Esophagus (tissue), 2 donors: Measurements from ENCODE around the gene THTPA. TPM values are rescaled to one million over a fixed set of nuclear protein-coding genes. Genes with fewer than 3 reads are reported as not detected.

Source experiments
- H3K27ac ChIP-seq, 2 donors: one replicate each; pipeline ENCODE4 v1.5.1; 2013; ENCODE audit warnings: low read depth in 2 of 2, mild to moderate bottlenecking in 2 of 2, inconsistent platforms in 1 of 2, low read length in 1 of 2, moderate library complexity in 1 of 2
- H3K27me3 ChIP-seq, 2 donors: one replicate each; pipeline ENCODE4 v1.6.1; 2013; ENCODE audit warnings: low read length in 2 of 2, control low read depth in 1 of 2, mild to moderate bottlenecking in 1 of 2; ENCODE audit not compliant: insufficient read depth in 2 of 2, control insufficient read depth in 1 of 2
- H3K36me3 ChIP-seq, 2 donors: one replicate each; pipeline ENCODE4 v1.6.1; 2013; ENCODE audit warnings: low read length in 1 of 2; ENCODE audit not compliant: control insufficient read depth in 2 of 2, insufficient read depth in 2 of 2
- H3K4me1 ChIP-seq, 2 donors: one replicate each; pipeline ENCODE4 v1.6.1; 2013; ENCODE audit warnings: low read length in 1 of 2; ENCODE audit not compliant: control insufficient read depth in 2 of 2, insufficient read depth in 2 of 2
- H3K4me3 ChIP-seq, 2 donors: one replicate each; pipeline ENCODE4 v1.5.1; 2013; ENCODE audit warnings: low read length in 2 of 2, mild to moderate bottlenecking in 2 of 2, low read depth in 1 of 2, moderate library complexity in 1 of 2
- H3K9me3 ChIP-seq, 2 donors: one replicate each; pipeline ENCODE4 v1.6.1; 2013; ENCODE audit warnings: mild to moderate bottlenecking in 2 of 2, low read depth in 1 of 2, low read length in 1 of 2, moderate library complexity in 1 of 2; ENCODE audit not compliant: control insufficient read depth in 2 of 2, insufficient read depth in 1 of 2
- WGBS, 2 donors: extraction: QIAGEN DNeasy Blood & Tissue Kit; methylation state at CpG; one replicate each; pipeline ENCODE4 v1.1.7; 2013; 5-methylcytosine and 5-hydroxymethylcytosine counted together
- polyA plus RNA-seq, 2 donors: library from polyadenylated mRNA; stranded (reverse); fragments of 200-250 nt; gene quantifications; one replicate each; pipeline ENCODE4 v1.2.3, GENCODE V29; 2013
- donor health status: healthy with polysubstance abuse.
- donor health status: Bipolar disorder and iron deficiency.

Gene THTPA
- polyA plus RNA-seq, 2 donors = 7.8 to 8.3 TPM

- Histone ChIP-seq H3K27me3 (no peaks in the 10 kb centered on the region), H3K36me3 (no peaks in the 10 kb centered on the region), H3K4me3 (no peak overlapping the region), H3K27ac (no peak overlapping the region), H3K4me1 (no peaks in the 10 kb centered on the region), H3K9me3 (no peaks in the 10 kb centered on the region)
- 86 to 87% methylated on average over 20 of the region's 20 CpGs for WGBS, 2 donors
Measured at GRCh38 chr14:23521785-23522640, 34.1 kb upstream of the THTPA start.

DNA sequence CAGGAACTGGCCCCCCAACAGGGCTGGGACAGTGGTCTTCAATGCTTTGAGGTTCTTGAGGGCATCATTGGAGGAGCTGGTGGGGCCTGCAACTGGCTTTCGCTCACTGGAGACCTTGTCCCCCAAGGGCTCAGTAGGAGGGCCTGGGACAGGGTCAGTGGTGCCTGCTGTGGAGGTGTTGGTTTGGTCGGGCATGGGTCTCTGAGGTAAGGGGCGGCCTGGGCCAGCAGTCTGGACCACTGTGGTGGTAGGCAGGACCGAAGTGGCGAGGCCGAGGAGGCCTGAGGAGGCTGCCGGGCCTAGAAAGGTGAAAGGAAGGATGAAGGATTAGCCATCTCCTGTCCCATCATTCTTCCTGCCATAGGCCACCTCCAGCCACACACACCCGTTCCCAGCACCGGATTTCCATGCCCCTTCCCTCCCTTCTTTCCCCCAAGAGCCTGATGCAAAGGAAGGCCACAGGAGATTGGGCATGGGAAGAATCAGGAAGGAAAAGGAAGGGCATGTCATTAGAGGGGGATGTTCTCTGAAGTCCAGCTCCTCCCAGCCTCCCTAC, 33.4 kb upstream of the THTPA start:
- Histone ChIP-seq H3K9me3 (no peaks in the 10 kb centered on the region), H3K4me1 (no peaks in the 10 kb centered on the region), H3K27me3 (no peaks in the 10 kb centered on the region), H3K27ac (no peak overlapping the region), H3K4me3 (no peak overlapping the region), H3K36me3 (no peaks in the 10 kb centered on the region)
- 83 to 89% methylated on average over 9 of the region's 9 CpGs for WGBS, 2 donors

DNA sequence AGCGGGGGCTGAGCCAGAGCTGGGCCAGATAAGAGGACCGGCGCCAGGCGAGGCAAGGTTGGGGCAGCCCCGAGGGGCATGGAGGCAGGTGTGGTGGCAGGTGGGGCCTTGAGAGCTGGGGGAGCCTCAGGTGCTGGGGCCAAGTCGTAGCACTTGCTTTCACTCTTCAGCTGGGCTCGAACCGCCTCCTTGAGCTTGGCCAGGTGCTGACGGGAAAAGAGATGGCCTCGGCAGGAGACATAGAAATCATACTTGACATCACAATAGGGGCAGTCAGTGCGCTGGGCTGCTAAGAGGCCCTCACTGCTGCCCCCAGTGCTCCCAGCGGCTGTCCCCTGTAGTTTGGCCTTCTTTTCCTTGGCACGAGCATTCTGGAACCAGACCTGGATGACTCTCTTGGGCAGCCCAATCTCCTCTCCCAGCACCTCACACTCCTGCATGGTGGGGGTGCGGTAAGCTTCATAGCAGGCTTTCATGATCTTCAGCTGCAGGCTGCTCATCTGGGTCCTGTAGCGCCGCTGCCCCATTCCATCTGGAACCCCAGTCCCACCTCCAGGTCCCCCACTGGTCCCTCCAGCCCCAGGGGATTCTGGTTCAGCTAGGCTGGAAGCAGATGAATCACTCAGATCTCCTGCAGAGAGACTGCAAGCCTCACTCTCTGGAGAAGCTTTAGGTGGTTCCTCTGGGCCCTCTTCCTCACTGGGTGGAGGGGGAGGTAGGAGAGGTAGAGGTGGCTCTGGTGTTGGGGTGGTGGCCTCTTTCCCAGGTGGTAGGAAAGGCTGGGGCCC, 32.6 kb upstream of the THTPA start:
- H3K4me1 ChIP-seq = no peaks in the 10 kb centered on the region
- H3K27ac ChIP-seq = no peak overlapping the region
- H3K4me3 ChIP-seq = no peak overlapping the region
- WGBS, 2 donors = 88 to 91% methylated on average over 16 of the region's 16 CpGs
- no peaks in the 10 kb centered on the region for H3K36me3 ChIP-seq
- H3K27me3 ChIP-seq = no peaks in the 10 kb centered on the region
- no peaks in the 10 kb centered on the region for H3K9me3 ChIP-seq

DNA sequence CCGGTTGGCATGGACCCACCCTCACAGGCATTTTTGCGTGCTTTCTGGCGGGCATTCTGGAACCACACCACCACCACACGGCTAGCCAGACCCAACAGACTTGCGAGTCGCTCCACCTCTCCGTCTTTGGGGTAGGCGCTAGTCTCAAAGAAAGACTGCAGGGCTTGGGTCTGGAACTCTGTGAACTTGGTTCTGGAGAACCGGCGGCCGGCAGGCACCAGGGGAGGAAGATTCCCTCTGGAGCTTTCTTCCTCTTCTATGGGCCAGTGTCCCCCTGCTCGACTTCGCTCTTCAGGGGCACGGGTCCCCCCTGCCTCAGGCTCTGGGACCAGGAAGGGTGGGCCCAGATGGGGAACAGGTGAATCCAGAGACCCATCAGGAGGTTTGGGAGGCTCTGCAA, 31.1 kb upstream of the THTPA start:
- no peaks in the 10 kb centered on the region for H3K27me3 ChIP-seq
- no peak overlapping the region for H3K4me3 ChIP-seq
- WGBS, 2 donors = 93 to 94% methylated on average over 14 of the region's 14 CpGs
- H3K9me3 ChIP-seq = no peaks in the 10 kb centered on the region
- H3K27ac ChIP-seq = no peak overlapping the region
- no peaks in the 10 kb centered on the region for H3K36me3 ChIP-seq
- H3K4me1 ChIP-seq = no peaks in the 10 kb centered on the region

DNA sequence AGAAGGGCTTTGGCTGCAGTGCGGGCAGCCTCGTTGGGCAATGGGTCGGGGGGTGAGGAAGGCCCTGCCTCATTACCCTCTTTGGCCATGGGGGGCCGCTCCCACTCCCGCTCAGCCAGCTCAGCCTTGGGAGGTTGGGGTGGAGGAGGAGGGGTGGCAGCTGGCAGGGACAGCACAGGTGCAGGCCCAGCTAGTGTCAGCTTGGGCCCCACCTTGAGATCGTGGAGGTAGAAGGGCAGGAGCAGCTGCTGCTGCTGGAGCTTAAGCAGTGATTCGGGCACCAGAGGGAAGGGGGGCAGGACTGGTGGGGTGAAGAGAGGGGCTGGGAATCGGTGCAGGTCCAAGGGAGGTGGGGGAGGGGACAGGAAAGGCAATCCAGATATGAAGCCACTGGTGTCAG, 30.5 kb upstream of the THTPA start:
- Histone ChIP-seq H3K27ac (no peak overlapping the region), H3K4me1 (no peaks in the 10 kb centered on the region), H3K9me3 (no peaks in the 10 kb centered on the region), H3K27me3 (no peaks in the 10 kb centered on the region), H3K4me3 (no peak overlapping the region), H3K36me3 (no peaks in the 10 kb centered on the region)
- 77 to 83% methylated on average over 8 of the region's 8 CpGs for WGBS, 2 donors

GRCh38 chr14:23528555-23528954, 27.5 kb upstream of the THTPA start:
- WGBS, 2 donors = 69 to 93% methylated on average over 1 of the region's 1 CpG
- Histone ChIP-seq H3K27ac (no peak overlapping the region), H3K9me3 (no peaks in the 10 kb centered on the region), H3K27me3 (no peaks in the 10 kb centered on the region), H3K36me3 (no peaks in the 10 kb centered on the region), H3K4me3 (no peak overlapping the region), H3K4me1 (no peaks in the 10 kb centered on the region)

GRCh38 chr14:23529016-23529415, 27.1 kb upstream of the THTPA start:
- no peak overlapping the region for H3K27ac ChIP-seq
- no peak overlapping the region for H3K4me3 ChIP-seq
- no peaks in the 10 kb centered on the region for H3K27me3 ChIP-seq
- H3K4me1 ChIP-seq = no peaks in the 10 kb centered on the region
- no peaks in the 10 kb centered on the region for H3K36me3 ChIP-seq
- no peaks in the 10 kb centered on the region for H3K9me3 ChIP-seq
- WGBS, 2 donors = 85 to 96% methylated on average over 3 of the region's 3 CpGs

DNA sequence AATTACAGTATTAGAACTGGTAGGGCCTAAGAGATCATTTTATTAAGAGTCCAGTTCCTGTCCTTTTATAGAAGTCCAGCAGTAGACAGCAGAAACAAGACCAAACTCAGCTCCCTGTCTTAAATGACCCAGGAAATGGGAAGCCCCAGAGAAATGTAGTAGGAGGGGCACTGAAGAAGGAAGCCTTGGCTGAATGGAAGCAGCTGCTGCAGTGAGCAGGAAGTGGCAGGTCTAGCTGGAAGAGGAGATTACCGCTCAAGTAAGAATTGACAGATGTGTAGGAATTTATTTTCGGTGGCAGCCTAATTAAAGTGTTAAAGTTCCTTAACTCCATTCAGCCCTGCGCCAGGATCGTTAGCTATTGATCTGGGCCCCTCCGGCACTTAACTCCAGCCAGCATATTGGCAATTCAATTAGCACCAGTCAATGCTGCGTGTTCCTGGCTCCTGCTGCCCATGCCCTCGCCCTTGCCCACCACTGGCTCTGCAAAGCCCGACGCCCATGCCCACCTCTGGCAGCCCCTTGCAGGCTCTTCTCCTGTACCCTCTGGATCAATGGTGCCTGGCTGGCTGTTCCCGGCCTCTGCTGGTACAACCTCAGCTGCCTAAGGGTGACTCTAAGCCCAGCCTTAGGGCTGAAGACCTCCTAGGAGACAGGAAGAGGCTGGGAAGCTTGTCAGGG, 25.6 kb upstream of the THTPA start:
- H3K27ac ChIP-seq = no peak overlapping the region
- H3K9me3 ChIP-seq = no peaks in the 10 kb centered on the region
- 75 to 79% methylated on average over 10 of the region's 10 CpGs for WGBS, 2 donors
- H3K27me3 ChIP-seq = no peaks in the 10 kb centered on the region
- H3K36me3 ChIP-seq = no peaks in the 10 kb centered on the region
- no peaks in the 10 kb centered on the region for H3K4me1 ChIP-seq
- no peak overlapping the region for H3K4me3 ChIP-seq

DNA sequence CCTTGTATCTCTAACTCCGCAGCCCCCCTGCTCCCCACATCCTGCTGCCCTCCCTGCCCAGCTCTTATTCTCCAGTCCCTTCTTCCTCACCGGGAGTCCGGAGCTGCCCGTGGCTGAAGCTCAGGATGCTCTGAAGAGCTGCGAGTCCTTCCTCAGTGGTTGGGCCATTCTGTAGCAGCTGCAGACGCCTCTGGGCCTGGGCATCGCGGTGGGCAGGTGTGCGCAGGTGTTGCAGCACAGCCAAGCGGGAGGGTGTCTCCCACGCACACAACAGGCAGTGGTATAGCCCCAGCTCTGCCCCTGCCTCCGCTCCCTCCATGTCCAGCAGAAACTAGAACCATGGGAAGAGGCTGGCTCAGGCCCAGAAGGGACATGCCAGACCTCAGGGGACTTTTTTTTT, 24.7 kb upstream of the THTPA start:
- no peaks in the 10 kb centered on the region for H3K4me1 ChIP-seq
- WGBS, 2 donors = 91 to 94% methylated on average over 12 of the region's 12 CpGs
- H3K4me3 ChIP-seq = no peak overlapping the region

More for the DNA sequence above, 24.7 kb upstream of the THTPA start:
- Histone ChIP-seq H3K36me3 (no peaks in the 10 kb centered on the region), H3K27me3 (no peaks in the 10 kb centered on the region), H3K27ac (no peak overlapping the region), H3K9me3 (no peaks in the 10 kb centered on the region)
